Activated CD4-positive, CD25-positive, alpha-beta regulatory T cell treated with anti-CD3 and anti-CD28 coated beads, Interleukin-2, amount 50 U/mL, for 24 hours (primary cell): ENCODE results near the gene GPR15LG.
"Not testable (repeated sequence)": the region's sequence is repeated elsewhere in the genome, so short reads cannot be mapped to it uniquely, and the experiment has no call there.

ENCODE experiments used
- ATAC-seq, 2 donors: fragments of 150-1000 bp; cut with Tn5 transposase; one replicate each; pipeline ENCODE4 v1.10.0; 2021; ENCODE audit warnings: mild to moderate bottlenecking in 1 of 2, moderate library complexity in 1 of 2

GPR15LG gene

GRCh38 chr10:84166620-84167288 is 6.8 kb upstream of the GPR15LG start:
- ATAC-seq = no peak

- not testable (repeated sequence) for ATAC-seq
Measured at GRCh38 chr10:84167289-84167653, 6.3 kb upstream of the GPR15LG start.

- not testable (repeated sequence) for ATAC-seq
Measured at GRCh38 chr10:84168382-84168781, 5.2 kb upstream of the GPR15LG start.

GRCh38 chr10:84171237-84171636 is 2.4 kb upstream of the GPR15LG start:
- not testable (repeated sequence) for ATAC-seq

- not testable (repeated sequence) for ATAC-seq
Measured at GRCh38 chr10:84171700-84172466, 1.7 kb upstream of the GPR15LG start.

GRCh38 chr10:84172467-84173356 is 889 bp upstream of the GPR15LG start:
- ATAC-seq = no peak

- no peak for ATAC-seq
Measured at GRCh38 chr10:84175436-84175835, 1.8 kb downstream of the GPR15LG start.

GRCh38 chr10:84176351-84176750 is 2.8 kb downstream of the GPR15LG start:
- no peak for ATAC-seq

GRCh38 chr10:84176836-84177474 is 3.4 kb downstream of the GPR15LG start:
- peak in 1 of 2 donors; percentile 23 for ATAC-seq

GRCh38 chr10:84177541-84178141 is 4.0 kb downstream of the GPR15LG start:
- ATAC-seq = peak; percentile 46 to 48

GRCh38 chr10:84178160-84178609 is 4.6 kb downstream of the GPR15LG start:
- no peak for ATAC-seq

- peak; percentile 41 to 46 for ATAC-seq
Measured at GRCh38 chr10:84179059-84179710, 5.6 kb downstream of the GPR15LG start.

- not testable (repeated sequence) for ATAC-seq
Measured at GRCh38 chr10:84180386-84180785, 6.8 kb downstream of the GPR15LG start.

- no peak for ATAC-seq
Measured at GRCh38 chr10:84181631-84182030, 8.0 kb downstream of the GPR15LG start.

- ATAC-seq = no peak
Measured at GRCh38 chr10:84184517-84184916, 10.9 kb downstream of the GPR15LG start.

- ATAC-seq = no peak
Measured at GRCh38 chr10:84185526-84186175, 12.1 kb downstream of the GPR15LG start.

GRCh38 chr10:84188815-84189214 is 15.2 kb downstream of the GPR15LG start:
- no peak for ATAC-seq

GRCh38 chr10:84190621-84191020 is 17.0 kb downstream of the GPR15LG start:
- no peak for ATAC-seq

GRCh38 chr10:84191106-84191505 is 17.5 kb downstream of the GPR15LG start:
- ATAC-seq = no peak

- ATAC-seq = no peak
Measured at GRCh38 chr10:84193327-84193726, 19.7 kb downstream of the GPR15LG start.

GRCh38 chr10:84193846-84194423 is 20.3 kb downstream of the GPR15LG start:
- ATAC-seq = no peak
